Heart left ventricle (tissue), 16 donors: Measurements from ENCODE around the gene SEC24C. TPM values are rescaled to one million over a fixed set of nuclear protein-coding genes. Genes with fewer than 3 reads are reported as not detected.

Source experiments
- ATAC-seq, 4 donors: fragments of 200-7000 bp; cut with Tn5 transposase; one replicate each; pipeline ENCODE4 v1.9.1; 2020 to 2022; ENCODE audit warnings: moderate library complexity in 4 of 4, mild to moderate bottlenecking in 3 of 4, moderate number of reproducible peaks in 1 of 4
- DNase-seq, 5 donors: peaks; one replicate each; pipeline ENCODE4 v3.0.0-alpha.2; 2020
- H3K27ac ChIP-seq, 12 donors: fragments of 200-600 bp; sonication (generic) in 4 of 12; one replicate each; pipeline versions ENCODE4 v1.5.0 to v1.8.0; 2016 to 2022; ENCODE audit warnings: mild to moderate bottlenecking in 2 of 12
- H3K27me3 ChIP-seq, 9 donors: fragments of 200-600 bp; sonication (generic) in 2 of 9; one replicate each; pipeline versions ENCODE4 v1.5.1 to v1.8.0; 2016 to 2022; ENCODE audit warnings: mild to moderate bottlenecking in 3 of 9
- H3K36me3 ChIP-seq, 9 donors: fragments of 200-600 bp; sonication (generic) in 2 of 9; one replicate each; pipeline versions ENCODE4 v1.5.0 to v1.8.0; 2018 to 2022; ENCODE audit warnings: mild to moderate bottlenecking in 2 of 9
- H3K4me1 ChIP-seq, 12 donors: fragments of 200-600 bp; sonication (generic) in 4 of 12; one replicate each; pipeline versions ENCODE4 v1.5.0 to v1.8.0; 2016 to 2022; ENCODE audit warnings: mild to moderate bottlenecking in 3 of 12
- H3K4me3 ChIP-seq, 12 donors: fragments of 200-600 bp; sonication (generic) in 4 of 12; one replicate each; pipeline versions ENCODE4 v1.5.0 to v1.8.0; 2017 to 2022; ENCODE audit warnings: mild to moderate bottlenecking in 9 of 12, moderate library complexity in 4 of 12
- H3K9me3 ChIP-seq, 12 donors: fragments of 200-600 bp; sonication (generic) in 4 of 12; one replicate each; pipeline versions ENCODE4 v1.5.0 to v1.8.0; 2016 to 2022; ENCODE audit warnings: mild to moderate bottlenecking in 1 of 12
- POLR2A ChIP-seq, 2 donors: fragments of 450-650 bp; IDR thresholded peaks; one replicate each; pipeline ENCODE4 v1.6.1; 2017; ENCODE audit warnings: antibody characterized with exemption in 2 of 2, mild to moderate bottlenecking in 2 of 2, moderate library complexity in 2 of 2
- WGBS, 4 donors: extraction: QIAGEN DNeasy Blood & Tissue Kit in 2 of 4; methylation state at CpG; one replicate each; pipeline versions ENCODE4 v1.1.5 to v1.1.7; 2013 to 2018; 5-methylcytosine and 5-hydroxymethylcytosine counted together
- intact Hi-C, 10 donors: fragments of 100-400 bp; cut with DNase I; formaldehyde crosslinking; loops; one replicate each; pipeline versions ENCODE4 v1.11.1 to v1.14.2; 2022
- polyA plus RNA-seq, 2 donors: library from polyadenylated mRNA; stranded (reverse); fragments of 200-250 nt; gene quantifications; one replicate each; pipeline ENCODE4 v1.2.3, GENCODE V29; 2013
- total RNA-seq, 9 donors: library from RNA; depleted of rRNA in 2 of 9; stranded (reverse); fragments of >200 nt in 2 of 9; fragmentation: NEBNext Ultra II Directional in 3 of 9; extraction: Animal tissue kit (Norgen Biotek cat#: 25700) in 3 of 9; gene quantifications; one replicate each; pipeline versions ENCODE4 v1.1.0 to v1.2.4, GENCODE V29; 2016 to 2023
- TF ChIP-seq, protein P1 (sequence below), 12 donors: fragments of 200-600 bp; sonication (generic) in 4 of 12; IDR thresholded peaks; one replicate each; pipeline versions ENCODE4 v1.5.0 to v1.8.0; 2018 to 2022; ENCODE audit warnings: antibody characterized with exemption in 12 of 12, mild to moderate bottlenecking in 5 of 12
- donor health status: ischemic (EF 13 %, LVEDD 7.1; RV severe dilation, severe dysfunction).
- donor health status: healthy with polysubstance abuse.
- donor health status: DM: no; HTN: yes; CAD: no.
- donor health status: DM: no; HTN: no; CAD: no.
- donor health status: ischemic (EF 25% LVEDD 6.9; RV normal size, moderate dysfunction).
- donor health status: ischemic (EF 25% LVEDD 5.7; RV mildly dilated, moderate dysfunction).
- donor health status: healthy.
- donor health status: DM: yes; HTN: yes; CAD: no.
- donor health status: ischemic (EF 35%, LVEDD 5.7; RV mildly dilated, moderate dysfunction).
- donor health status: nonischemic (EF 11% LVEDD 7.7; RV severe dilation, severe dysfunction).
- donor health status: DM: yes; HTN: yes; CAD: no.
- donor health status: PGD.
- donor health status: ischemic (EF 29% LVEDD 5.4; RV normal size, mild dysfunction).
- donor health status: nonischemic (EF 23%, LVEDD 6.1; RV moderate dilation, normal function).

Gene SEC24C
- total and polyA plus RNA-seq, 11 donors, result 26.4 to 65.5 (median 49.5) TPM

DNA sequence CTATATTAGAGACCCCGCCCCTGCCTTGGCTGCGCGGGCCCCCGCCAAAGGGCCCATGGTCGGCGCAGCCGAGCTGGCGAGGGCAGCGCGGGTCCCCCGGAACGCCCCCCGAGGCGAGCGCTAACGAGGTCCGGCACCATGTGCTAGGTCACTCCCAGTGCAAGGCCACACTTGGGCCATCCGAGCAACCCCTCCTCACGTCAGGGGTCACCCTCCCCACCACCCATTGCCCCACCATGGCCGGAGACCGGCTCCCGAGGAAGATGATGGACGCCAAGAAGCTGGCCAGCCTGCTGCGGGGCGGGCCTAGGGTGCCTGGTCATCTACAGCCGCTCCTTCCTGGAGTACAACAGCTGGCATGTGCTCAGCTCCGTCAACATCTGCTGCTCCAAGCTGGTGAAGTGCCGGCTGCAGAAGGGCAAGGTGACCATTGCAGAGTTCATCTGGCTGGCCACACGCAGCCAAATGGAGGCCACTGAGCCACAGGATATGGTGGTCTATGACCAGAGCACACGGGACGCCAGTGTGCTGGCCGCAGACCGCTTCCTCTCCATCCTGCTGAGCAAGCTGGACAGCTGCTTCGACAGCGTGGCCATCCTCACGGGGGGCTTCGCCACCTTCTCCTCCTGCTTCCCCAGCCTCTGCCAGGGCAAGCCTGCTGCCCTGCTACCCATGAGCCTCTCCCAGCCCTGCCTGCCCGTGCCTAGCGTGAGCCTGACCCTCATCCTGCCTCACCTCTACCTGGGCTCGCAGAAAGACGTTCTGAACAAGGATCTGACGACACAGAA is 12.4 kb upstream of the SEC24C start:
- TF ChIP-seq, protein P1, sequence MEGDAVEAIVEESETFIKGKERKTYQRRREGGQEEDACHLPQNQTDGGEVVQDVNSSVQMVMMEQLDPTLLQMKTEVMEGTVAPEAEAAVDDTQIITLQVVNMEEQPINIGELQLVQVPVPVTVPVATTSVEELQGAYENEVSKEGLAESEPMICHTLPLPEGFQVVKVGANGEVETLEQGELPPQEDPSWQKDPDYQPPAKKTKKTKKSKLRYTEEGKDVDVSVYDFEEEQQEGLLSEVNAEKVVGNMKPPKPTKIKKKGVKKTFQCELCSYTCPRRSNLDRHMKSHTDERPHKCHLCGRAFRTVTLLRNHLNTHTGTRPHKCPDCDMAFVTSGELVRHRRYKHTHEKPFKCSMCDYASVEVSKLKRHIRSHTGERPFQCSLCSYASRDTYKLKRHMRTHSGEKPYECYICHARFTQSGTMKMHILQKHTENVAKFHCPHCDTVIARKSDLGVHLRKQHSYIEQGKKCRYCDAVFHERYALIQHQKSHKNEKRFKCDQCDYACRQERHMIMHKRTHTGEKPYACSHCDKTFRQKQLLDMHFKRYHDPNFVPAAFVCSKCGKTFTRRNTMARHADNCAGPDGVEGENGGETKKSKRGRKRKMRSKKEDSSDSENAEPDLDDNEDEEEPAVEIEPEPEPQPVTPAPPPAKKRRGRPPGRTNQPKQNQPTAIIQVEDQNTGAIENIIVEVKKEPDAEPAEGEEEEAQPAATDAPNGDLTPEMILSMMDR (IDR thresholded peaks at IDR 0.05), result no peak
- no peak for TF ChIP-seq POLR2A (IDR thresholded peaks at IDR 0.05)
- DNase-seq (no peak), ATAC-seq (peak in 1 of 4 donors; percentile 6)
- H3K27ac ChIP-seq, result peak overlapping the region in 4 of 12 donors; percentile 84 to 94 (median 91)
- H3K36me3 ChIP-seq, result peaks cover 0 to 58% (median 46%) of the 10 kb centered on the region in 9 donors
- H3K4me3 ChIP-seq, result peak overlapping the region in 10 of 12 donors; percentile 65 to 95 (median 87)
- H3K4me1 ChIP-seq, result peaks cover 5 to 48% (median 28%) of the 10 kb centered on the region in 12 donors
- no peaks in the 10 kb centered on the region for H3K27me3 ChIP-seq
- intact Hi-C loops, result loop anchor here in 3 of 10 donors (5.0 to 10.0 kb wide), 2 partner anchors 77 to 79 kb away; partner anchors contain the start of gene SYNPO2L (in 1 of the 3)
- H3K9me3 ChIP-seq, result no peaks in the 10 kb centered on the region
- WGBS, 4 donors, result 90 to 92% (median 91%) methylated on average over 40 to 42 of the region's 42 CpGs

DNA sequence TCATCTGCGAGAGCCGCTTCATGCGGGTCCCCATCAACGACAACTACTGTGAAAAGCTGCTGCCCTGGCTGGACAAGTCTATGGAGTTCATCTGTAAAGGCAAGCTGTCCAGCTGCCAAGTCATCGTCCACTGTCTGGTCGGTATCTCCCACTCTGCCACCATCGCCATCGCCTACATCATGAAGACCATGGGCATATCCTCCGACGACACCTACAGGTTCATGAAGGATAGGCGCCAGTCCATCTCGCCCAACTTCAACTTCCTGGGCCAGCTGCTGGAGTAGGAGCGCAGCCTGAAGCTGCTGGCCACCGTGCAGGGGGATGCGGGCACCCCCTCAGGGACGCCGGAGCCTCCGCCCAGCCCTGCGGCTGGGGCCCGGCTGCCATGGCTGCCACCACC is 11.7 kb upstream of the SEC24C start:
- Histone ChIP-seq H3K27ac (no peak overlapping the region), H3K9me3 (no peaks in the 10 kb centered on the region), H3K27me3 (no peaks in the 10 kb centered on the region), H3K4me1 (peaks cover 5 to 48% (median 28%) of the 10 kb centered on the region in 12 donors), H3K4me3 (no peak overlapping the region), H3K36me3 (peaks cover 0 to 57% (median 46%) of the 10 kb centered on the region in 9 donors)
- WGBS, 4 donors, result 91 to 94% (median 92%) methylated on average over 17 to 20 of the region's 20 CpGs
- intact Hi-C loops, result loop anchor here in 3 of 10 donors (5.0 to 10.0 kb wide), 2 partner anchors 78 to 80 kb away; partner anchors contain the start of gene SYNPO2L (in 1 of the 3)
- DNase-seq, result no peak
- TF ChIP-seq, protein P1 (IDR thresholded peaks at IDR 0.05), result no peak
- no peak for TF ChIP-seq POLR2A (IDR thresholded peaks at IDR 0.05)
- ATAC-seq, result no peak

DNA sequence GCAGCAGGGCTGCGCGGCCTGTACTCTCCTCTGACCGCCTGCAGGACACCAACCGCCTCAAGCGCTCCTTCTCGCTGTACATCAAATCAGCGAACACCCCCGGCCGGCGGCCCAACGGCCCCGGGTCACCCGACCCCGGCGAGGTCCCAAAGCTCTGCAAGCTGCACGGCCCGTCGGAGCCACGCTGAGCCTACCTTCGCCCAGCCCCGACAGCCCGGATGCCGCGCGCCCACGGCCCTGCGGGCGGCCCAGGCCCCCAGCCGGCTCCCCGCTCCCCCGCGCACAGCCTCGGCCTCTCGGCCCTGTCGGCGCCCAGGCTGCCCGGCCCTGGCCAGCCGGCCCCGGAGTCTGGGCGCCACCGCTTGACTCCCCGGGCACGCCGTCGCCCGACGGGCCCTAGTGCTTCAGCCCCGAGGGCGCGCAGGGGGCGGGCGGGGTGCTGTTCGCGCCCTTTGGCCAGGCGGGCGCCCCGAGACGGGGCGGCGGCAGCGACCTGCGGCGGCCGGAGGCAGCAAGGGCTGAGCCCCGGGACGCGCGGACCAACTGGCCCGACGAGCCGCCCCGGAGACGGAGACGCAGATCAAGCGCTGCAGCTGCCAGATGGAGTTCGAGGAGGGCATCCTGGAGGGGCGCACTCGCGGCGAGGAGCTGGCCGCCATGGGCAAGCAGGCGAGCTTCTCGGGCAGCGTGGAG is 11.1 kb upstream of the SEC24C start:
- intact Hi-C loops, result loop anchor here in 3 of 10 donors (5.0 to 10.0 kb wide), 2 partner anchors 78 to 81 kb away; partner anchors contain the start of gene SYNPO2L (in 1 of the 3)
- peaks cover 0 to 55% (median 43%) of the 10 kb centered on the region in 9 donors for H3K36me3 ChIP-seq
- no peak for ATAC-seq

More for the DNA sequence above, 11.1 kb upstream of the SEC24C start:
- no peaks in the 10 kb centered on the region for H3K27me3 ChIP-seq
- no peak for TF ChIP-seq POLR2A (IDR thresholded peaks at IDR 0.05)
- TF ChIP-seq, protein P1 (IDR thresholded peaks at IDR 0.05), result no peak
- 69 to 85% (median 70%) methylated on average over 48 to 84 of the region's 84 CpGs for WGBS, 4 donors
- no peaks in the 10 kb centered on the region for H3K9me3 ChIP-seq
- peak in 1 of 5 donors; percentile 42 for DNase-seq
- H3K4me3 ChIP-seq, result peak overlapping the region in 6 of 12 donors; percentile 16 to 29 (median 27)
- peaks cover 5 to 48% (median 28%) of the 10 kb centered on the region in 12 donors for H3K4me1 ChIP-seq
- H3K27ac ChIP-seq, result peak overlapping the region in 7 of 12 donors; percentile 2 to 67 (median 24)
